GM11168 (cell line): ENCODE results near the gene MESD.

Experiments
- in situ Hi-C: fragments of 300-500 bp; cut with MboI; formaldehyde crosslinking; loops from one replicate; pipeline ENCODE4 v1.12.0; 2022; ENCODE audit warnings: low sequenced_read_pairs; ENCODE audit not compliant: unreplicated experiment

The MESD gene

GRCh38 chr15:80967991-80968510 is 21.6 kb downstream of the MESD start:
- in situ Hi-C loops, result loop anchor here (25.0 kb wide), 1 partner anchor 506 kb away; no protein-coding TSS in a partner anchor

GRCh38 chr15:80967451-80967850 is 22.2 kb downstream of the MESD start:
- in situ Hi-C loops, result loop anchor here (25.0 kb wide), 1 partner anchor 505 kb away; no protein-coding TSS in a partner anchor

GRCh38 chr15:80966431-80967197 is 23.0 kb downstream of the MESD start:
- in situ Hi-C loops, result loop anchor here (25.0 kb wide), 1 partner anchor 504 kb away; no protein-coding TSS in a partner anchor

- in situ Hi-C loops, result loop anchor here (25.0 kb wide), 1 partner anchor 503 kb away; no protein-coding TSS in a partner anchor
Measured at GRCh38 chr15:80965454-80965853, 24.2 kb downstream of the MESD start.

- in situ Hi-C loops, result loop anchor here (25.0 kb wide), 1 partner anchor 497 kb away; no protein-coding TSS in a partner anchor
Measured at GRCh38 chr15:80958818-80959495, 30.7 kb downstream of the MESD start.

GRCh38 chr15:80957976-80958375 is 31.6 kb downstream of the MESD start:
- in situ Hi-C loops, result loop anchor here (25.0 kb wide), 1 partner anchor 496 kb away; no protein-coding TSS in a partner anchor

GRCh38 chr15:80957556-80957955 is 32.1 kb downstream of the MESD start:
- in situ Hi-C loops, result loop anchor here (25.0 kb wide), 1 partner anchor 495 kb away; no protein-coding TSS in a partner anchor

GRCh38 chr15:80955571-80956452 is 33.8 kb downstream of the MESD start:
- in situ Hi-C loops, result loop anchor here (25.0 kb wide), 1 partner anchor 494 kb away; no protein-coding TSS in a partner anchor

- in situ Hi-C loops, result loop anchor here (25.0 kb wide), 1 partner anchor 492 kb away; no protein-coding TSS in a partner anchor
Measured at GRCh38 chr15:80953953-80954778, 35.5 kb downstream of the MESD start.

- in situ Hi-C loops, result loop anchor here (25.0 kb wide), 1 partner anchor 491 kb away; no protein-coding TSS in a partner anchor
Measured at GRCh38 chr15:80953001-80953952, 36.3 kb downstream of the MESD start.

GRCh38 chr15:80951941-80952340 is 37.7 kb downstream of the MESD start:
- in situ Hi-C loops, result loop anchor here (25.0 kb wide), 1 partner anchor 490 kb away; no protein-coding TSS in a partner anchor

- in situ Hi-C loops, result loop anchor here (25.0 kb wide), 1 partner anchor 488 kb away; no protein-coding TSS in a partner anchor
Measured at GRCh38 chr15:80950291-80951078, 39.1 kb downstream of the MESD start.

GRCh38 chr15:80949756-80950155 is 39.9 kb downstream of the MESD start:
- in situ Hi-C loops, result loop anchor here (25.0 kb wide), 1 partner anchor 487 kb away; no protein-coding TSS in a partner anchor

GRCh38 chr15:80948651-80949292 is 40.8 kb downstream of the MESD start:
- in situ Hi-C loops, result no loop called here

GRCh38 chr15:80946576-80946975 is 43.0 kb downstream of the MESD start:
- in situ Hi-C loops, result no loop called here

- in situ Hi-C loops, result no loop called here
Measured at GRCh38 chr15:80945605-80946004, 44.0 kb downstream of the MESD start.
